ENCODE results near the gene GGT5.
"Not testable (repeated sequence)": the region's sequence is repeated elsewhere in the genome, so short reads cannot be mapped to it uniquely, and the experiment has no call there.

GGT5 gene

DNA sequence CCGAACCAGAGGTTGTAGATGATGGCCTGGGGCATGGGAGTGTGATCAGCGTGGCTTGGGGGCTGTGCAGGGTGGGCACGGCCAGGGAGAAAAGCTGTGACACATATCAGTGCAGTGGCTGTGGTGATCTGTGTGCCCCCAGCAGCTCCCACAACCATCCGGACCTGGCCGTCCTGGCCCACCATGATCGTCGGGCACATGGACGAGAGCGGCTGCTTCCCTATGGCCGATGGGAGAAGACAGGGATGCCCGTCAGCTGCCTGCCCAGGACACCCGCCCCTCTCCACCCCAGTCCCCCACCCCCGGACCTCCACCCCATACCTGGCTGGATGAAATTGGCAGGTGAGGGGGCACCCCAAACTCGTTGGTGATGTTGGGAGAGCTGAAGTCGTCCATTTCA, 3.7 kb upstream of the GGT5 start:
- DNase-seq; POLR2A ChIA-PET; H3K9me3 ChIP-seq (ENCODE audit: control extremely low read depth in 1 of 5, control insufficient read depth in 4 of 5, insufficient read depth in 2 of 5, low read depth in 1 of 5, low read length in 4 of 5); H3K36me3 ChIP-seq (ENCODE audit: control insufficient read depth in 4 of 4, insufficient read depth in 4 of 4, low read length in 3 of 4); H3K27me3 ChIP-seq (replicated peaks in 2 of 5; ENCODE audit: control insufficient read depth in 4 of 5, insufficient read depth in 5 of 5, low read length in 4 of 5); H3K4me3 ChIP-seq (ENCODE audit: control insufficient read depth in 1 of 7, extremely low read depth in 1 of 7, insufficient read depth in 4 of 7, low read depth in 2 of 7, low read length in 6 of 7); H3K27ac ChIP-seq (ENCODE audit: insufficient read depth in 1 of 2, low read depth in 1 of 2, low read length in 2 of 2, poor library complexity in 1 of 2, severe bottlenecking in 2 of 2): not testable (repeated sequence)
- CTCF ChIA-PET = interaction anchor here (2.2 kb wide), 1 partner anchor 58 kb away, joined by 23 read pairs; no protein-coding TSS in a partner anchor
- WGBS (ENCODE audit: insufficient coverage) = 100% methylated on average over 4 of the region's 15 CpGs
- peaks cover 0 to 36% (median 19%) of the 10 kb centered on the region in 4 experiments for H3K4me1 ChIP-seq (ENCODE audit: control extremely low read depth in 1 of 4, control insufficient read depth in 4 of 4, insufficient read depth in 4 of 4, low read length in 3 of 4)

DNA sequence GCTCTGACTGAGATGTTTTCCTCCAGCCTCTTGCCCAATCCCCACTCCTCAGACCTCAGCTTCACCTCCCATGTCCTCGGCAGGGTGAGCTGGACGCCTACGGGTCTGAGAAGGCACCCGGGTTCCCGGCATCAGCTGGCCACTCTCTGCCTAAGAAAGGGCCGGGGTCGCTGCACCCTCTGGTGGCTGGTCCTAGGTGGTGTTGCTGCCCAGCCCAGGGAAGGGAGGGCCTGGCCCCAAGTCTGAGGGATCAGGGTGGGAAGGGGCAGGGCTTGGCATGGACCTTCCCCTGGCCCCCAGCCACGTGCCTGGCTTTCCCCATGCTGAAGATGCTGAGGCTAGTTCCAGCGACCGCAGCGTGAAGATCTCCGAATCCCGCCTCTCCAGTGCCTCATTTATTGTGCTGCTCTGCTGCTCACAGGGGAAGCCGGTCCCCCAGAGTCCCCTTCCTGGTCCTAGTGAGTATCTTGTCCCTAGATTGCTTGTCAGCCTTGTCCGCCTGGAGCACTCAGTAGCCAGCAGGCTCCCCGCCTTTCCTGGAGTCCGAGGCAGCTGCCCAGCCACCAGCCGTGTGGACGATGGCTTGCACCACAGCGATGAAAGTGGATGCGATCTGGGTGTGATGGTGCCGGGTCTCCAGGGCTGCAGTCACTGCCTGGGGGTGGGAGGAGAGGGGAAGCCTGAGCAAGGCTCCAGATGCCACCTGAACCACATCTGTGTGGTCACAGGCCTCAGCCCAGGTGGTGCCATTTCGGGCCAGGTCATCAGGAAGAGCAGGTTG, 2.9 kb upstream of the GGT5 start:
- ChIA-PET CTCF (interaction anchor here (0.5 to 2.2 kb wide), 9 partner anchors 17 to 114 kb away, joined by 3 to 23 read pairs (median 3); no protein-coding TSS in a partner anchor), POLR2A (interaction anchor here (1.0 kb wide), 1 partner anchor 56 kb away, joined by 3 read pairs; no protein-coding TSS in a partner anchor)
- Histone ChIP-seq H3K4me3 (ENCODE audit: control insufficient read depth in 1 of 7, extremely low read depth in 1 of 7, insufficient read depth in 4 of 7, low read depth in 2 of 7, low read length in 6 of 7) (no peak overlapping the region), H3K27me3 (replicated peaks in 2 of 5; ENCODE audit: control insufficient read depth in 4 of 5, insufficient read depth in 5 of 5, low read length in 4 of 5) (no peaks in the 10 kb centered on the region), H3K27ac (ENCODE audit: insufficient read depth in 1 of 2, low read depth in 1 of 2, low read length in 2 of 2, poor library complexity in 1 of 2, severe bottlenecking in 2 of 2) (no peak overlapping the region), H3K4me1 (ENCODE audit: control extremely low read depth in 1 of 4, control insufficient read depth in 4 of 4, insufficient read depth in 4 of 4, low read length in 3 of 4) (peaks cover 0 to 45% (median 27%) of the 10 kb centered on the region in 4 experiments), H3K36me3 (ENCODE audit: control insufficient read depth in 4 of 4, insufficient read depth in 4 of 4, low read length in 3 of 4) (no peaks in the 10 kb centered on the region), H3K9me3 (ENCODE audit: control extremely low read depth in 1 of 5, control insufficient read depth in 4 of 5, insufficient read depth in 2 of 5, low read depth in 1 of 5, low read length in 4 of 5) (no peaks in the 10 kb centered on the region)
- DNase-seq = peak; percentile 54 to 68 (median 62)
- WGBS (ENCODE audit: insufficient coverage) = 38% methylated on average over 14 of the region's 23 CpGs

DNA sequence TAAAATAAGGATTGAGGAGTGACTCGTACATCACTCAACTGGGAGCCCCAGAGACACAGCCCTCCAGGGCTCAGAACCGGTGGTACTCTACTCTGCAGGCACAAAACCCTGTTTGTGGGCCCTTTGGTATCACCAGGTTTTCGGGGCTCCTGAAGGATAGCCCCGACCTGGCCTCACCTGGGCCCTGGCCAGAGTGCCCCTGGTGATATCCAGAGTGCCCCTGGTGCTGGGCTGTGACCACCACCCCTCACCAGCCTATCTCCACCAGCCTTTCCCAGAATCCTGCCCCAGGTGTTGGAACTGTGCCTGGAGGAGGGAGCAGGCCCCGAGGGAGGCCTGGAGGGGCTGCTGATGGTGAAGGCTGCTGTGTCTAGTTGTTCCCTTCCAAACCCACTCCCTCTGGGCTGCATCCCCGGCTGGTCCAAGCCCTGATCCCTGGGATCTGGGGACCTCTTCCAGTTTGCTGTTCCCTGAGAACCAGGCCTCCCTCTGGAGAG, 2.2 kb upstream of the GGT5 start:
- no peak for DNase-seq
- H3K4me3 ChIP-seq (ENCODE audit: control insufficient read depth in 1 of 7, extremely low read depth in 1 of 7, insufficient read depth in 4 of 7, low read depth in 2 of 7, low read length in 6 of 7) = no peak overlapping the region
- WGBS (ENCODE audit: insufficient coverage) = 83% methylated on average over 5 of the region's 6 CpGs
- H3K36me3 ChIP-seq (ENCODE audit: control insufficient read depth in 4 of 4, insufficient read depth in 4 of 4, low read length in 3 of 4) = no peaks in the 10 kb centered on the region
- ChIA-PET POLR2A (interaction anchor here (1.0 kb wide), 1 partner anchor 56 kb away, joined by 3 read pairs; no protein-coding TSS in a partner anchor), CTCF (interaction anchor here (0.7 to 2.2 kb wide), 8 partner anchors 16 to 114 kb away, joined by 3 to 23 read pairs (median 3); no protein-coding TSS in a partner anchor)
- no peaks in the 10 kb centered on the region for H3K27me3 ChIP-seq (replicated peaks in 2 of 5; ENCODE audit: control insufficient read depth in 4 of 5, insufficient read depth in 5 of 5, low read length in 4 of 5)
- H3K4me1 ChIP-seq (ENCODE audit: control extremely low read depth in 1 of 4, control insufficient read depth in 4 of 4, insufficient read depth in 4 of 4, low read length in 3 of 4) = peaks cover 0 to 52% (median 34%) of the 10 kb centered on the region in 4 experiments
- no peak overlapping the region for H3K27ac ChIP-seq (ENCODE audit: insufficient read depth in 1 of 2, low read depth in 1 of 2, low read length in 2 of 2, poor library complexity in 1 of 2, severe bottlenecking in 2 of 2)
- H3K9me3 ChIP-seq (ENCODE audit: control extremely low read depth in 1 of 5, control insufficient read depth in 4 of 5, insufficient read depth in 2 of 5, low read depth in 1 of 5, low read length in 4 of 5) = no peaks in the 10 kb centered on the region

DNA sequence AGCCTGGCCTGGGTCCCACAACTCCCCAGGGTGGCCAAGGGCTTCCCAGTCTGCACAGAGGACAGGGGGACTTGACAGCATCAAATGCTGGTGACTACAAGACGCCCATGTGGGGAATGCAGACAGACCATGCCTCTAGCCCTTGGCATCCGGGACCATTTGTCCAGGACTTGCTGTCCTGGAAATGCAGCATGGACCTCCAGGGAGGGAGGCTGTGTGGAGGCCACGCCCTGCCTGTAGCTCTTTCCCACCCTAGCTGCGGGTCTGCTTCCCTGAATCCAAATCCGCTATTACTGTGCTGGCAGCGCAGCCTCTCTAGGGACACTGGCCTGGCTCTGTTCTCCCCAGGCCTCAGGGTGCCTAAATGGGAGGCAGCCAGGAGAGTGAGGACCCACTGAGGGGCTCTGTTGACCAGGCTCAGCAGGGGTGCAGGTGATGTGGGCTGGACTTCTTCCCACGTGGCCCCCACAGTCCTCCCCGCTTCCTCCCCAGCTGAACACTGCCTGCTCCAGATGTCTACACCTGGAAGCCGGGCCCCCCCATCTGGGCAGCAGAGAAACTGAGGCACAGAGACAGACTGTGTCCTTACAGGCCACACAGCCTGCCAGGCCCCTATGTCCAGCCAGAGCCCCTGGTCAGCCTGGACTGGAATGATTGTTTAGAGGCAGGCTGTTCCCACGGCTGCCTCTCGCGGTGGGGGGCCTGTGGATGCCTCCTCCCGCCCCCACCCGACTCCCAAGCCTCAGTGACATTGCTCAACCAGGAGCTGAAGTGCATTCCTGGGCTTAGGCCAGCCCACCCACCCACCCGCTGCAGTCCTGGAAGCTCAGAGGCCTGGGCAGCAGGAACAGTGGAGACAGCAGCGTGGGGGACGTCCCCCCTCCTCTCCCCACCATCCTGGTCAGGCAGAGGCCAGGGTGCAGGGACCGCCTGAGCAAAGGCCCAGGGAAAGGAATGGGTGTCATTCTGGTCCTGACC, 991 bp upstream of the GGT5 start:
- H3K9me3 ChIP-seq (ENCODE audit: control extremely low read depth in 1 of 5, control insufficient read depth in 4 of 5, insufficient read depth in 2 of 5, low read depth in 1 of 5, low read length in 4 of 5); DNase-seq; H3K27ac ChIP-seq (ENCODE audit: insufficient read depth in 1 of 2, low read depth in 1 of 2, low read length in 2 of 2, poor library complexity in 1 of 2, severe bottlenecking in 2 of 2); POLR2A ChIA-PET; H3K36me3 ChIP-seq (ENCODE audit: control insufficient read depth in 4 of 4, insufficient read depth in 4 of 4, low read length in 3 of 4); H3K4me3 ChIP-seq (ENCODE audit: control insufficient read depth in 1 of 7, extremely low read depth in 1 of 7, insufficient read depth in 4 of 7, low read depth in 2 of 7, low read length in 6 of 7); H3K27me3 ChIP-seq (replicated peaks in 2 of 5; ENCODE audit: control insufficient read depth in 4 of 5, insufficient read depth in 5 of 5, low read length in 4 of 5): not testable (repeated sequence)
- 76% methylated on average over 5 of the region's 18 CpGs for WGBS (ENCODE audit: insufficient coverage)
- peaks cover 0 to 59% (median 36%) of the 10 kb centered on the region in 4 experiments for H3K4me1 ChIP-seq (ENCODE audit: control extremely low read depth in 1 of 4, control insufficient read depth in 4 of 4, insufficient read depth in 4 of 4, low read length in 3 of 4)
- CTCF ChIA-PET = interaction anchor here (1.0 to 4.4 kb wide), 6 partner anchors 15 to 69 kb away, joined by 3 to 25 read pairs (median 3); no protein-coding TSS in a partner anchor

DNA sequence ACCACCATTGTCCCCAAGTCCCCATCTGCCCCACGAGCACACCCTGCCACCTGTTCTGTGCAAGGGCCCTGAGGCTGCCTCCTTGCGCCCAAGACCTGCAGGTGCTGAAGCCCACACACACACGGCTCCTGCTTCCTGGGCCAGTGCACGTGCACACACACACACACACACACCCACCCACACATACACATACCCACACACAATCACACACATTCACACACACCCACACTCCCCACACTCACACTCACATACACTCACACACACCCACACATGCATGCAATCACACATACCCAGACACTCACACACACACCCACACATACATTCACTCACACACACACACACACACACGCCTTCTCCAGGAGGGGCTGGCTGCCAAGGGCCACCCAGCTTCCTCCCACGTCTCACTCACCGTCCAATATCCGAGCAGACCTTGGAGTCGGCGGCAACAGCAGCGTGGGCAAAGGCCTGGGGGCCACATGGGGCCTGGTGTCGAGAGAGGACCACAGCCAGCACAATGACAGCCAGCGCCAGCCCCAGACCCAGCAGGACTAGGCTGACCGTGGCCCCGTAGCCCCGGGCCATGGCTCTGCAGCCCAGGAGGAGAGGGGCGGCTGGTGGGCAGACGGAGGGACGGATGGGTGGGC, 616 bp downstream of the GGT5 start:
- CTCF ChIA-PET = interaction anchor here (1.5 to 4.4 kb wide), 4 partner anchors 13 to 54 kb away, joined by 3 to 25 read pairs (median 4); no protein-coding TSS in a partner anchor
- no peaks in the 10 kb centered on the region for H3K9me3 ChIP-seq (ENCODE audit: control extremely low read depth in 1 of 5, control insufficient read depth in 4 of 5, insufficient read depth in 2 of 5, low read depth in 1 of 5, low read length in 4 of 5)
- WGBS (ENCODE audit: insufficient coverage) = 68% methylated on average over 10 of the region's 19 CpGs

DNA sequence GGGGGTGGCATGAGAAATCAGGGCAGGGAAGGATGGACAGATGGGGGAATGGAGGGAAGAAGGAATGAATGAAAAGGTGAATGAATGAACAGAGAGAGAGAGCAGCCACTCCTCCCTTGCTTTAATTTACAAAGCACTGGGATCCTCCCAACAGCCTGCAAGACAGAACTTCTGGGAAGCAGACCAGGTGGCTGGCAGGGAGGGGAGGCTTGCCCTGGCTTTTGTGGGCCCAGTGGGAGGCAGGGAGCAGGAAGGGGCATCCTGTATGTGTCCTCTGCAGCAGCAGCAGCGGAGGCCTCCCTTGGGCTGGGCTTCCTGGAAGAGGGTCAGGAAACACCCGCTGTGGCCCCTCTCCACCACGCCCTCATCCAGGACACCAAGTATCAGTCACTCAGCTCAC, 1.5 kb downstream of the GGT5 start:
- peak overlapping the region in 1 of 7 experiments; percentile 62 for H3K4me3 ChIP-seq (ENCODE audit: control insufficient read depth in 1 of 7, extremely low read depth in 1 of 7, insufficient read depth in 4 of 7, low read depth in 2 of 7, low read length in 6 of 7)
- H3K27ac ChIP-seq (ENCODE audit: insufficient read depth in 1 of 2, low read depth in 1 of 2, low read length in 2 of 2, poor library complexity in 1 of 2, severe bottlenecking in 2 of 2); H3K27me3 ChIP-seq (replicated peaks in 2 of 5; ENCODE audit: control insufficient read depth in 4 of 5, insufficient read depth in 5 of 5, low read length in 4 of 5); H3K36me3 ChIP-seq (ENCODE audit: control insufficient read depth in 4 of 4, insufficient read depth in 4 of 4, low read length in 3 of 4); POLR2A ChIA-PET; DNase-seq; H3K9me3 ChIP-seq (ENCODE audit: control extremely low read depth in 1 of 5, control insufficient read depth in 4 of 5, insufficient read depth in 2 of 5, low read depth in 1 of 5, low read length in 4 of 5): not testable (repeated sequence)
- CTCF ChIA-PET = interaction anchor here (1.1 to 4.4 kb wide), 4 partner anchors 12 to 90 kb away, joined by 3 to 25 read pairs (median 4); no protein-coding TSS in a partner anchor
- peaks cover 0 to 66% (median 36%) of the 10 kb centered on the region in 4 experiments for H3K4me1 ChIP-seq (ENCODE audit: control extremely low read depth in 1 of 4, control insufficient read depth in 4 of 4, insufficient read depth in 4 of 4, low read length in 3 of 4)
- WGBS (ENCODE audit: insufficient coverage) = no CpG with 5 or more reads among the region's 3 CpGs

More for the DNA sequence above, 616 bp downstream of the GGT5 start:
- POLR2A ChIA-PET = no interaction called here
- Histone ChIP-seq H3K4me1 (ENCODE audit: control extremely low read depth in 1 of 4, control insufficient read depth in 4 of 4, insufficient read depth in 4 of 4, low read length in 3 of 4) (peaks cover 0 to 66% (median 36%) of the 10 kb centered on the region in 4 experiments), H3K4me3 (ENCODE audit: control insufficient read depth in 1 of 7, extremely low read depth in 1 of 7, insufficient read depth in 4 of 7, low read depth in 2 of 7, low read length in 6 of 7) (peak overlapping the region in 1 of 7 experiments; percentile 62), H3K27ac (ENCODE audit: insufficient read depth in 1 of 2, low read depth in 1 of 2, low read length in 2 of 2, poor library complexity in 1 of 2, severe bottlenecking in 2 of 2) (no peak overlapping the region), H3K27me3 (replicated peaks in 2 of 5; ENCODE audit: control insufficient read depth in 4 of 5, insufficient read depth in 5 of 5, low read length in 4 of 5) (no peaks in the 10 kb centered on the region), H3K36me3 (ENCODE audit: control insufficient read depth in 4 of 4, insufficient read depth in 4 of 4, low read length in 3 of 4) (no peaks in the 10 kb centered on the region)
- peak; percentile 8 to 47 (median 35) for DNase-seq

Data from common myeloid progenitor, CD34-positive (primary cell).